Lower leg skin (tissue), 3 donors: ENCODE results near the gene RPL26.

ENCODE experiments used
- CTCF ChIP-seq, 3 donors: fragments of 450-650 bp; IDR thresholded peaks; one replicate each; pipeline ENCODE4 v1.5.1; 2016; ENCODE audit warnings: antibody characterized with exemption in 3 of 3, mild to moderate bottlenecking in 3 of 3, moderate library complexity in 2 of 3
- POLR2A ChIP-seq, 2 donors: fragments of 450-650 bp; IDR thresholded peaks; one replicate each; pipeline ENCODE4 v1.6.1; 2016 to 2017; ENCODE audit warnings: antibody characterized with exemption in 2 of 2, mild to moderate bottlenecking in 1 of 2, moderate library complexity in 1 of 2

GRCh38 chr17:8372422-8372821 is 10.6 kb downstream of the RPL26 start:
- TF ChIP-seq CTCF (IDR thresholded peaks at IDR 0.05) (no peak), POLR2A (IDR thresholded peaks at IDR 0.05) (no peak)
